WTC11 (cell line): ENCODE results near the gene AGAP1. TPM values are rescaled to one million over a fixed set of nuclear protein-coding genes. Genes with fewer than 3 reads are reported as not detected.

Source experiments
- ATAC-seq: fragments of 200-7000 bp; cut with Tn5 transposase; 2 replicates; pipeline ENCODE4 v1.10.0; 2021; ENCODE audit warnings: mild to moderate bottlenecking, moderate library complexity
- CTCF ChIA-PET: fragments of 300-600 bp; sonication (Branson Sonifier 250); formaldehyde crosslinking; loops from one replicate; lab custom pipeline; 2021; ENCODE audit warnings: antibody characterized with exemption; lab: Charles Lee
- POLR2A ChIA-PET: fragments of 350-600 bp; sonication (Branson Sonifier 250); formaldehyde crosslinking; loops from one replicate; lab custom pipeline; 2021; ENCODE audit warnings: antibody characterized with exemption; lab: Charles Lee
- DNase-seq: peaks from one replicate; pipeline ENCODE4 v3.0.0; 2021; ENCODE audit warnings: low spot score
- H3K27ac Mint-ChIP-seq: 2 replicates; pipeline ENCODE4 v1.8.0; 2021; ENCODE audit warnings: mixed read lengths
- H3K27me3 Mint-ChIP-seq: 2 replicates; pipeline ENCODE4 v1.8.0; 2021; ENCODE audit warnings: low read depth, mild to moderate bottlenecking, moderate library complexity, mixed read lengths
- H3K36me3 Mint-ChIP-seq: 2 replicates; pipeline ENCODE4 v1.8.0; 2021; ENCODE audit warnings: mixed read lengths
- H3K4me1 Mint-ChIP-seq: 2 replicates; pipeline ENCODE4 v1.8.0; 2022; ENCODE audit warnings: mixed read lengths
- H3K4me3 Mint-ChIP-seq: 2 replicates; pipeline ENCODE4 v1.8.0; 2021; ENCODE audit warnings: mild to moderate bottlenecking, moderate library complexity, mixed read lengths
- H3K9me3 Mint-ChIP-seq: 2 replicates; pipeline ENCODE4 v1.8.0; 2021; ENCODE audit warnings: mixed read lengths
- CREB1 ChIP-seq: sonication (generic); formaldehyde crosslinking; IDR thresholded peaks from 2 replicates; pipeline ENCODE4 v1.8.0; 2023; ENCODE audit warnings: mild to moderate bottlenecking, missing genetic modification reagents
- ETV6 ChIP-seq: sonication (generic); formaldehyde crosslinking; IDR thresholded peaks from 2 replicates; pipeline ENCODE4 v1.8.1; 2022; ENCODE audit warnings: mild to moderate bottlenecking, missing genetic modification reagents
- GRHL2 ChIP-seq: fragments of 250-450 bp; sonication (Bioruptor Pico); IDR thresholded peaks from 2 replicates; pipeline ENCODE4 v1.8.0; 2022; ENCODE audit warnings: mild to moderate bottlenecking, moderate library complexity; ENCODE audit not compliant: insufficient replicate concordance, severe bottlenecking
- NFE2L1 ChIP-seq: sonication (generic); formaldehyde crosslinking; IDR thresholded peaks from 2 replicates; pipeline ENCODE4 v1.8.1; 2023; ENCODE audit warnings: missing genetic modification reagents
- NFYB ChIP-seq: sonication (generic); formaldehyde crosslinking; conservative IDR thresholded peaks from 2 replicates; pipeline ENCODE4 v1.8.0; 2022; ENCODE audit warnings: low read depth, missing genetic modification reagents
- NR1H2 ChIP-seq: sonication (generic); formaldehyde crosslinking; IDR thresholded peaks from 2 replicates; pipeline ENCODE4 v1.9.0; 2021; ENCODE audit warnings: mild to moderate bottlenecking, moderate library complexity, missing genetic modification reagents
- NR3C1 ChIP-seq: sonication (generic); formaldehyde crosslinking; conservative IDR thresholded peaks from 2 replicates; pipeline ENCODE4 v1.8.1; 2023; ENCODE audit warnings: low read depth, mild to moderate bottlenecking, missing genetic modification reagents
- OVOL2 ChIP-seq: fragments of 250-450 bp; sonication (Bioruptor Pico); IDR thresholded peaks from 2 replicates; pipeline ENCODE4 v1.9.0; 2021; ENCODE audit warnings: mild to moderate bottlenecking, borderline replicate concordance
- SMAD3 ChIP-seq: sonication (generic); formaldehyde crosslinking; IDR thresholded peaks from 2 replicates; pipeline ENCODE4 v1.8.0; 2022; ENCODE audit warnings: missing genetic modification reagents, mild to moderate bottlenecking, borderline replicate concordance
- TEAD1 ChIP-seq: sonication (generic); formaldehyde crosslinking; IDR thresholded peaks from 2 replicates; pipeline ENCODE4 v1.8.0; 2022; ENCODE audit warnings: mild to moderate bottlenecking, missing genetic modification reagents
- ZNF219 ChIP-seq: sonication (generic); formaldehyde crosslinking; IDR thresholded peaks from 2 replicates; pipeline ENCODE4 v1.8.0; 2023; ENCODE audit warnings: missing genetic modification reagents, mild to moderate bottlenecking, borderline replicate concordance
- ZNF263 ChIP-seq: sonication (generic); formaldehyde crosslinking; IDR thresholded peaks from 2 replicates; pipeline ENCODE4 v1.8.1; 2022; ENCODE audit warnings: low read depth, mild to moderate bottlenecking, moderate library complexity, missing genetic modification reagents
- total RNA-seq: library from RNA; stranded (reverse); gene quantifications from 3 replicates; pipeline ENCODE4 v1.2.3, GENCODE V29; 2021
- TF ChIP-seq, protein P1 (sequence below): fragments of 250-450 bp; sonication (Bioruptor Pico); IDR thresholded peaks from 2 replicates; pipeline ENCODE4 v1.9.0; 2021; ENCODE audit warnings: mild to moderate bottlenecking
- TF ChIP-seq, protein P2 (sequence below): sonication (generic); formaldehyde crosslinking; IDR thresholded peaks from 2 replicates; pipeline ENCODE4 v1.8.1; 2022; ENCODE audit warnings: low read depth, missing genetic modification reagents, borderline replicate concordance
- TF ChIP-seq, protein P3 (sequence below): fragments of 200-600 bp; IDR thresholded peaks from 2 replicates; pipeline ENCODE4 v1.8.0; 2022; ENCODE audit warnings: antibody characterized with exemption
- TF ChIP-seq, protein P4 (sequence below): sonication (generic); formaldehyde crosslinking; IDR thresholded peaks from 2 replicates; pipeline ENCODE4 v1.8.0; 2023; ENCODE audit warnings: missing genetic modification reagents
- TF ChIP-seq, protein P5 (sequence below): sonication (generic); formaldehyde crosslinking; IDR thresholded peaks from 2 replicates; pipeline ENCODE4 v1.8.0; 2022; ENCODE audit warnings: missing genetic modification reagents
- TF ChIP-seq, protein P6 (sequence below): sonication (generic); formaldehyde crosslinking; IDR thresholded peaks from 2 replicates; pipeline ENCODE4 v1.8.1; 2023; ENCODE audit warnings: mild to moderate bottlenecking, missing genetic modification reagents

The AGAP1 gene
- total RNA-seq, 1 experiment from 2014 or later, result 49.3 TPM

DNA sequence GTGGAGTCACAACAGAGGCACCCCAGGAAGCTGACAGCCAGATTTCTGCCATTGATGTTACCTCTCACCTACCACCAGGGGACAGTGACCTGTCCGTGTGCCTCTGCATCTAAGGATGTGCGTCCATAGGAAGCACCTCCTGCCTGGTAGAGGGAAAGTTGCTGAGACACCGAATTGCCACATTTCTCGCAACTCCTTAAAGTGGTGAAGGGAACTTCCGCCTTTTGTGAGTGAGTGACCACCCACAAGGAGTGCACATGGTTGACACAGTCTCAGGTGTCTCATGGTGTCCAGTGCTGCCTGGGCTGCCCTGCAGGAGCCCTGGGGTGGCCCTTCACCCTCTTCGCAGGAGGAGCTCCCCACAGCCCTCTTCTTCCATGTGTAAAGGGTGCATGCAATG, 472.6 kb downstream of the AGAP1 start:
- peak; percentile 75 for ATAC-seq
- POLR2A ChIA-PET, result no interaction called here
- H3K27me3 Mint-ChIP-seq, result no peaks in the 10 kb centered on the region
- peaks cover 12% of the 10 kb centered on the region for H3K4me1 Mint-ChIP-seq
- DNase-seq, result no peak
- no peak overlapping the region for H3K27ac Mint-ChIP-seq
- H3K9me3 Mint-ChIP-seq, result no peaks in the 10 kb centered on the region
- CTCF ChIA-PET, result interaction anchor here (0.6 to 3.7 kb wide), 7 partner anchors 20 to 215 kb away, joined by 3 to 13 read pairs (median 4); no protein-coding TSS in a partner anchor
- peaks cover 11% of the 10 kb centered on the region for H3K36me3 Mint-ChIP-seq
- TF ChIP-seq, protein P1, sequence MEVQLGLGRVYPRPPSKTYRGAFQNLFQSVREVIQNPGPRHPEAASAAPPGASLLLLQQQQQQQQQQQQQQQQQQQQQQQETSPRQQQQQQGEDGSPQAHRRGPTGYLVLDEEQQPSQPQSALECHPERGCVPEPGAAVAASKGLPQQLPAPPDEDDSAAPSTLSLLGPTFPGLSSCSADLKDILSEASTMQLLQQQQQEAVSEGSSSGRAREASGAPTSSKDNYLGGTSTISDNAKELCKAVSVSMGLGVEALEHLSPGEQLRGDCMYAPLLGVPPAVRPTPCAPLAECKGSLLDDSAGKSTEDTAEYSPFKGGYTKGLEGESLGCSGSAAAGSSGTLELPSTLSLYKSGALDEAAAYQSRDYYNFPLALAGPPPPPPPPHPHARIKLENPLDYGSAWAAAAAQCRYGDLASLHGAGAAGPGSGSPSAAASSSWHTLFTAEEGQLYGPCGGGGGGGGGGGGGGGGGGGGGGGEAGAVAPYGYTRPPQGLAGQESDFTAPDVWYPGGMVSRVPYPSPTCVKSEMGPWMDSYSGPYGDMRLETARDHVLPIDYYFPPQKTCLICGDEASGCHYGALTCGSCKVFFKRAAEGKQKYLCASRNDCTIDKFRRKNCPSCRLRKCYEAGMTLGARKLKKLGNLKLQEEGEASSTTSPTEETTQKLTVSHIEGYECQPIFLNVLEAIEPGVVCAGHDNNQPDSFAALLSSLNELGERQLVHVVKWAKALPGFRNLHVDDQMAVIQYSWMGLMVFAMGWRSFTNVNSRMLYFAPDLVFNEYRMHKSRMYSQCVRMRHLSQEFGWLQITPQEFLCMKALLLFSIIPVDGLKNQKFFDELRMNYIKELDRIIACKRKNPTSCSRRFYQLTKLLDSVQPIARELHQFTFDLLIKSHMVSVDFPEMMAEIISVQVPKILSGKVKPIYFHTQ (CRISPR knock-in tag), result no peak
- TF ChIP-seq CREB1 (CRISPR knock-in tag) (no peak), OVOL2 (CRISPR knock-in tag) (no peak), ETV6 (no peak), NFYB (CRISPR knock-in tag) (no peak), ZNF219 (CRISPR knock-in tag) (no peak)
- TF ChIP-seq, protein P2, sequence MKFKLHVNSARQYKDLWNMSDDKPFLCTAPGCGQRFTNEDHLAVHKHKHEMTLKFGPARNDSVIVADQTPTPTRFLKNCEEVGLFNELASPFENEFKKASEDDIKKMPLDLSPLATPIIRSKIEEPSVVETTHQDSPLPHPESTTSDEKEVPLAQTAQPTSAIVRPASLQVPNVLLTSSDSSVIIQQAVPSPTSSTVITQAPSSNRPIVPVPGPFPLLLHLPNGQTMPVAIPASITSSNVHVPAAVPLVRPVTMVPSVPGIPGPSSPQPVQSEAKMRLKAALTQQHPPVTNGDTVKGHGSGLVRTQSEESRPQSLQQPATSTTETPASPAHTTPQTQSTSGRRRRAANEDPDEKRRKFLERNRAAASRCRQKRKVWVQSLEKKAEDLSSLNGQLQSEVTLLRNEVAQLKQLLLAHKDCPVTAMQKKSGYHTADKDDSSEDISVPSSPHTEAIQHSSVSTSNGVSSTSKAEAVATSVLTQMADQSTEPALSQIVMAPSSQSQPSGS (CRISPR knock-in tag), result no peak
- TF ChIP-seq, protein P3, sequence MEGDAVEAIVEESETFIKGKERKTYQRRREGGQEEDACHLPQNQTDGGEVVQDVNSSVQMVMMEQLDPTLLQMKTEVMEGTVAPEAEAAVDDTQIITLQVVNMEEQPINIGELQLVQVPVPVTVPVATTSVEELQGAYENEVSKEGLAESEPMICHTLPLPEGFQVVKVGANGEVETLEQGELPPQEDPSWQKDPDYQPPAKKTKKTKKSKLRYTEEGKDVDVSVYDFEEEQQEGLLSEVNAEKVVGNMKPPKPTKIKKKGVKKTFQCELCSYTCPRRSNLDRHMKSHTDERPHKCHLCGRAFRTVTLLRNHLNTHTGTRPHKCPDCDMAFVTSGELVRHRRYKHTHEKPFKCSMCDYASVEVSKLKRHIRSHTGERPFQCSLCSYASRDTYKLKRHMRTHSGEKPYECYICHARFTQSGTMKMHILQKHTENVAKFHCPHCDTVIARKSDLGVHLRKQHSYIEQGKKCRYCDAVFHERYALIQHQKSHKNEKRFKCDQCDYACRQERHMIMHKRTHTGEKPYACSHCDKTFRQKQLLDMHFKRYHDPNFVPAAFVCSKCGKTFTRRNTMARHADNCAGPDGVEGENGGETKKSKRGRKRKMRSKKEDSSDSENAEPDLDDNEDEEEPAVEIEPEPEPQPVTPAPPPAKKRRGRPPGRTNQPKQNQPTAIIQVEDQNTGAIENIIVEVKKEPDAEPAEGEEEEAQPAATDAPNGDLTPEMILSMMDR, result no peak
- TF ChIP-seq, protein P4, sequence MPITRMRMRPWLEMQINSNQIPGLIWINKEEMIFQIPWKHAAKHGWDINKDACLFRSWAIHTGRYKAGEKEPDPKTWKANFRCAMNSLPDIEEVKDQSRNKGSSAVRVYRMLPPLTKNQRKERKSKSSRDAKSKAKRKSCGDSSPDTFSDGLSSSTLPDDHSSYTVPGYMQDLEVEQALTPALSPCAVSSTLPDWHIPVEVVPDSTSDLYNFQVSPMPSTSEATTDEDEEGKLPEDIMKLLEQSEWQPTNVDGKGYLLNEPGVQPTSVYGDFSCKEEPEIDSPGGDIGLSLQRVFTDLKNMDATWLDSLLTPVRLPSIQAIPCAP, result no peak
- H3K4me3 Mint-ChIP-seq, result no peak overlapping the region

DNA sequence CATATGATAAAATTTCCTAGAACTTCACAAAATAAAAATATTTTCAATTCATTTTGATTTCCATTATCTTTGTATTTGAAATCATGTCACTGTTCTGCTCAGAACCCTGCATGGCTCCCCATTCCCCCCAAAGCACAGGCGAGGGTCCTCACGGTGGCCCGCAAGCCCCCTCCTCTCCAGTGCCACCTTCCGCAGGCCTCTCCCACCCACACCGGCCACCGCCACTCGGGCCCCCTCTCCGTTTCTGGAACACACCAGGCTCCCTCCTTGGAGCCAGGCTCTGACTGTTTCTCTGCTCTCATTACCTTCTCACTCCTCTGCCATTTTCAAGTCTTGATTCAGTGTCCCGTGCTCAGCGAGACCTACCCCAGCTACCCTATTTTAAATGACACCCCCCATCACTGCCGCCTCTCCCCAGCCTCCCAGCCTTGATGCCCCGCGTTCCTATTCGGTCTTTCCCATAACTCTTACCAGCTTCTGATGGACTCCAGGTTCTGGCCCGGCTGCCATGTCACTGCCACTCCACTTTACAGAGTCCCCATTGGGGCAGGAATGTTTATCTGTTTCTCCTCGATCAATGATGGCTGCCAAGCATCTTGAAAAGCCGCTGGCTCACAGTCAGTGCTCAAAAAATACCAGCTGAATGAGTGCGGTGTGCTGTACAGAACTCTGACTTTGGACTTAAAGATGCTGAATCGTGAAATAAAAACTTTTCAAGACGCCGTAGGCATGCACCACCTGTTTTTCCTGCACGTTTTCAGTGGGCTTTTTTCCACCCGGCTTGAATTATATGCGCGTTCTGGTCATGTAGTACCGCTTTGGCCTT, 473.3 kb downstream of the AGAP1 start:
- Mint-ChIP-seq H3K36me3 (peaks cover 11% of the 10 kb centered on the region), H3K4me3 (no peak overlapping the region), H3K27me3 (no peaks in the 10 kb centered on the region), H3K9me3 (no peaks in the 10 kb centered on the region), H3K27ac (no peak overlapping the region), H3K4me1 (peaks cover 12% of the 10 kb centered on the region)
- no peak for DNase-seq
- no peak for ATAC-seq
- CTCF ChIA-PET, result interaction anchor here (0.9 to 3.7 kb wide), 4 partner anchors 30 to 214 kb away, joined by 3 to 13 read pairs (median 4); no protein-coding TSS in a partner anchor
- POLR2A ChIA-PET, result no interaction called here
- no peak for TF ChIP-seq ZNF263 (CRISPR knock-in tag)
- TF ChIP-seq SMAD3 (CRISPR knock-in tag), result no peak
- no peak for TF ChIP-seq NFE2L1 (CRISPR knock-in tag)
- no peak for TF ChIP-seq NR1H2 (CRISPR knock-in tag)
- TF ChIP-seq GRHL2, result no peak
- TF ChIP-seq, protein P5, sequence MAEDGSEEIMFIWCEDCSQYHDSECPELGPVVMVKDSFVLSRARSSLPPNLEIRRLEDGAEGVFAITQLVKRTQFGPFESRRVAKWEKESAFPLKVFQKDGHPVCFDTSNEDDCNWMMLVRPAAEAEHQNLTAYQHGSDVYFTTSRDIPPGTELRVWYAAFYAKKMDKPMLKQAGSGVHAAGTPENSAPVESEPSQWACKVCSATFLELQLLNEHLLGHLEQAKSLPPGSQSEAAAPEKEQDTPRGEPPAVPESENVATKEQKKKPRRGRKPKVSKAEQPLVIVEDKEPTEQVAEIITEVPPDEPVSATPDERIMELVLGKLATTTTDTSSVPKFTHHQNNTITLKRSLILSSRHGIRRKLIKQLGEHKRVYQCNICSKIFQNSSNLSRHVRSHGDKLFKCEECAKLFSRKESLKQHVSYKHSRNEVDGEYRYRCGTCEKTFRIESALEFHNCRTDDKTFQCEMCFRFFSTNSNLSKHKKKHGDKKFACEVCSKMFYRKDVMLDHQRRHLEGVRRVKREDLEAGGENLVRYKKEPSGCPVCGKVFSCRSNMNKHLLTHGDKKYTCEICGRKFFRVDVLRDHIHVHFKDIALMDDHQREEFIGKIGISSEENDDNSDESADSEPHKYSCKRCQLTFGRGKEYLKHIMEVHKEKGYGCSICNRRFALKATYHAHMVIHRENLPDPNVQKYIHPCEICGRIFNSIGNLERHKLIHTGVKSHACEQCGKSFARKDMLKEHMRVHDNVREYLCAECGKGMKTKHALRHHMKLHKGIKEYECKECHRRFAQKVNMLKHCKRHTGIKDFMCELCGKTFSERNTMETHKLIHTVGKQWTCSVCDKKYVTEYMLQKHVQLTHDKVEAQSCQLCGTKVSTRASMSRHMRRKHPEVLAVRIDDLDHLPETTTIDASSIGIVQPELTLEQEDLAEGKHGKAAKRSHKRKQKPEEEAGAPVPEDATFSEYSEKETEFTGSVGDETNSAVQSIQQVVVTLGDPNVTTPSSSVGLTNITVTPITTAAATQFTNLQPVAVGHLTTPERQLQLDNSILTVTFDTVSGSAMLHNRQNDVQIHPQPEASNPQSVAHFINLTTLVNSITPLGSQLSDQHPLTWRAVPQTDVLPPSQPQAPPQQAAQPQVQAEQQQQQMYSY, result no peak
- no peak for TF ChIP-seq TEAD1
- TF ChIP-seq, protein P6, sequence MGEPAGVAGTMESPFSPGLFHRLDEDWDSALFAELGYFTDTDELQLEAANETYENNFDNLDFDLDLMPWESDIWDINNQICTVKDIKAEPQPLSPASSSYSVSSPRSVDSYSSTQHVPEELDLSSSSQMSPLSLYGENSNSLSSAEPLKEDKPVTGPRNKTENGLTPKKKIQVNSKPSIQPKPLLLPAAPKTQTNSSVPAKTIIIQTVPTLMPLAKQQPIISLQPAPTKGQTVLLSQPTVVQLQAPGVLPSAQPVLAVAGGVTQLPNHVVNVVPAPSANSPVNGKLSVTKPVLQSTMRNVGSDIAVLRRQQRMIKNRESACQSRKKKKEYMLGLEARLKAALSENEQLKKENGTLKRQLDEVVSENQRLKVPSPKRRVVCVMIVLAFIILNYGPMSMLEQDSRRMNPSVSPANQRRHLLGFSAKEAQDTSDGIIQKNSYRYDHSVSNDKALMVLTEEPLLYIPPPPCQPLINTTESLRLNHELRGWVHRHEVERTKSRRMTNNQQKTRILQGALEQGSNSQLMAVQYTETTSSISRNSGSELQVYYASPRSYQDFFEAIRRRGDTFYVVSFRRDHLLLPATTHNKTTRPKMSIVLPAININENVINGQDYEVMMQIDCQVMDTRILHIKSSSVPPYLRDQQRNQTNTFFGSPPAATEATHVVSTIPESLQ (CRISPR knock-in tag), result no peak
- TF ChIP-seq, protein P1 (CRISPR knock-in tag), result no peak
- no peak for TF ChIP-seq NR3C1 (CRISPR knock-in tag)
